Left kidney (tissue), 8 donors: ENCODE data around the gene FRG2. TPM values are rescaled to one million over a fixed set of nuclear protein-coding genes. Genes with fewer than 3 reads are reported as not detected.
"Not testable (repeated sequence)": the region's sequence is repeated elsewhere in the genome, so short reads cannot be mapped to it uniquely, and the experiment has no call there.

Source experiments
- DNase-seq: peaks from one replicate; pipeline ENCODE4 v3.0.0-alpha.2; 2013
- long read RNA-seq, 8 donors: transcript quantifications; one replicate each; lab custom pipeline, GENCODE V29; 2026
- polyA plus RNA-seq: library from polyadenylated mRNA; unstranded; fragments of 120-200 nt; gene quantifications from one replicate; pipeline ENCODE4 v1.2.1, GENCODE V29; 2013; ENCODE audit not compliant: insufficient read length

Gene FRG2
- polyA plus RNA-seq, result not detected
- long read RNA-seq, donor 1, result 0 reads
- long read RNA-seq, donor 2, result 0 reads
- long read RNA-seq, donor 3, result 0 reads
- long read RNA-seq, donor 4, result 0 reads
- long read RNA-seq, donor 5, result 0 reads
- long read RNA-seq, donor 6, result 0 reads
- long read RNA-seq, donor 7, result 0 reads
- long read RNA-seq, donor 8, result 0 reads

DNA sequence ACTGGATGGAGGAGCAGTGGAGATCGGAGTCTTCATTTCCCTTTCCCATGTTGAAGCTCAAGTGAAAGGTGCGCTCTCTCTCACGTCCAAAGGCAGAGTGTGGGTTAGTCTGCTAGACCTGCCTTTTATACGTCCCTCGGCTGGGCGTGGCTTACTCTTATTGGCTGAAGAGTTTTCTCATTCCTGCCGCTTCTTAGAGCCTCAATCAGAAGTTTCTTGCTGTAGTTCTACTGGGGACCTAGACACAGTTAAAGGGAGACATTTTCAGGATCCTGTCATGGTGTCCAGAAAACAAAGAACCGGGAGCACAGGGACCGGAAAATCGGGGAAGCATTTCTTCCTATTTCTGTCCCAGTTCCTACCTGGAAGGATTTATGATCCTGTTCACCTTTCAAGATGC lies at the start of gene FRG2:
FRG2 (minus strand) TSS at position 101 of the 400 bp plus-strand sequence; CDS start at position 49, 52 bp downstream.
- not testable (repeated sequence) for DNase-seq

DNA sequence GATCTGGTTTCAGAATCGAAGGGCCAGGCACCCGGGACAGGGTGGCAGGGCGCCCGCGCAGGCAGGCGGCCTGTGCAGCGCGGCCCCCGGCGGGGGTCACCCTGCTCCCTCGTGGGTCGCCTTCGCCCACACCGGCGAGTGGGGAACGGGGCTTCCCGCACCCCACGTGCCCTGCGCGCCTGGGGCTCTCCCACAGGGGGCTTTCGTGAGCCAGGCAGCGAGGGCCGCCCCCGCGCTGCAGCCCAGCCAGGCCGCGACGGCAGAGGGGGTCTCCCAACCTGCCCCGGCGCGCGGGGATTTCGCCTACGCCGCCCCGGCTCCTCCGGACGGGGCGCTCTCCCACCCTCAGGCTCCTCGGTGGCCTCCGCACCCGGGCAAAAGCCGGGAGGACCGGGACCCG lies 41.3 kb upstream of the FRG2 start:
- DNase-seq, result not testable (repeated sequence)

DNA sequence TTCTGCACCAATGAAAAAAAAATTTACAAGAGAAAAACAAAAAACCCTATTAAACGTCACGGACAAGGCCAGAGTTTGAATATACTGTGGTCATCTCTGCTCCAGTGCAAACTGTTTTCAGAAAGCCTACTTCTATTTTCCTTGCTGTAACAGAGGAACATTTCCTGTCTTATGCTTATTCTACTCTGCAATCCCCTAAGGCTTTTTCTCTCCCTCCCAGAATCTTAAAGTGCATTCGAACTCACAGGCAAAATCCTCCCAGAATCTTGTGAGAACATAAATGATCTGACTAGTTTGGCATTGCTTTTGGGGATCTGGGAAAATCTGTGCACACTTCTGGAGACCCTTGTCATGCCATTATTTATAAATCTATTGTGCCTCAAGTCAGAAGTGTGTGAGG lies 37.7 kb upstream of the FRG2 start:
- DNase-seq, result not testable (repeated sequence)

DNA sequence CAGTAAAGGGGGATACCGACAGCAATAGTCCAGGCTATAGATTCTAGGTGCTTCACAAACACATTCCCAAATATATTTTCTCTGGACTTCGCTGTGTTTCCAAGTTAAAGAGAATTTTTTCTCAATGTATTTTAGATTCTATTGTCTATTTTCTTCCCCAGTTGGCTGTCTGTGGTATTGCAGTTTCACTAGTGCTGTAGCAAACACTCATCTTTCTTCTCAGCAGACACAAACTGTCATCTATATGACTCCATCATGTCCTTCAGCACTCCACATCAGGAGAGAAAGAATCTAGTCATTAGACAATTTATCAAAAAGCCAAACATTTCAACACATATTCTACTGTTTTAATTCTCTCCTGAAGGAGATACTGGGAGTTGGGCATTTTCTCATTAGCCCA lies 37.3 kb upstream of the FRG2 start, which contains the start of gene DBET:
DBET (plus strand) TSS at position 161 of the 400 bp plus-strand sequence.
- DNase-seq, result not testable (repeated sequence)

DNA sequence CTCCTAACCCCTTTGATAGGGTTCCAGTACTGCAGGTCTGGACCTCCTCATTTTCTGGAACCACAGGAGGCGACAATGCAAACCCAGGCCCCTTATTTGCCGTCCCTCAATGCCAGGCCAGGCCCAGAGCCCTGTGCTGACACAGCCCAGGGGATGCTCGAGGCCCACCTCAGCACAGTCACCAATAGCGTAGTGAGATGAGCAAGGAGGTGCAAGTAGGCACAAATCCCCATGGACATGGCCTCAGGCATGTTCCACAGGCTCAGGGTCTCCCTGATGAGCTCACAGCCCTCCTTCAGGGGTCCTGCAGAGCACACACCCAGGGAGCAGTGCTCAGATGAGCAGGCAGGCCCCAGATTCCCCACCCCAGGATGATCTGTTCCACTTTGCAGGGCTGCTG lies 31.9 kb upstream of the FRG2 start:
- not testable (repeated sequence) for DNase-seq

DNA sequence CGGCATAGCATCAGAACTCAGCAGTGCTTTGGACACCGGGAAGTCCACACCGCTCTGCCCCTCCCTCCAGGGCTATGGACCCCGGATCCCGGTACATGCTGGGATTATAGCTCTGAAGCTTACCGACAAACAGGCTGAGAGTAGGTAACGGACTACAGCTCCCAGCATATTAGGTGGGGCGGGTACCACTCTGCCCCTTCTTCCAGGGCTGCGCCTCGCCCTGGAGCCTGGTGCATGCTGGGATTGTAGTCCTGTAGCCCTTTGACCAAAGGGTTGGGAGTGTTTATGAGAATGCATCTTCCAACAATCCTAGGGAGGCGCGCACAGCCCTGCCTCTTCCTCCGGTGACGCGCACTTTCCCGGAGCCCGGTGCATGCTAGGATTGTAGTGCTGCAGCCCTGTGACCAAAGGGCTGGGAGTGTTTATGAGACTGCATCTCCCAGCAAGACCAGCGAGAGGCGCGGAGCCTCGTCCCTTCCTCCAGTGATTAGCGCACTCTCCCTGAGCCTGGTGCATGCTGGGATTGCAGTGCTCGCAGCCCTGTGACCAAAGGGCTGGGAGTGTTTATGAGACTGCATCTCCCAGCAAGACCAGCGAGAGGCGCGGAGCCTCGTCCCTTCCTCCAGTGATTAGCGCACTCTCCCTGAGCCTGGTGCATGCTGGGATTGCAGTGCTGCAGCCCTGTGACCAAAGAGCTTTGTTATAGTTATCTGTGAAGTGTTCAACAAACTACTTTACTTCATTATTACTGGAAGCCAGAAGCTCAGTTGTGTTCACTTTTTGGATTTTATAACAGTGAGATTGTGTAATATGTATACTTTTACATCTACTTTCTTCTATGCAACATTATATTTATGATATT lies 22.6 kb upstream of the FRG2 start:
- not testable (repeated sequence) for DNase-seq

DNA sequence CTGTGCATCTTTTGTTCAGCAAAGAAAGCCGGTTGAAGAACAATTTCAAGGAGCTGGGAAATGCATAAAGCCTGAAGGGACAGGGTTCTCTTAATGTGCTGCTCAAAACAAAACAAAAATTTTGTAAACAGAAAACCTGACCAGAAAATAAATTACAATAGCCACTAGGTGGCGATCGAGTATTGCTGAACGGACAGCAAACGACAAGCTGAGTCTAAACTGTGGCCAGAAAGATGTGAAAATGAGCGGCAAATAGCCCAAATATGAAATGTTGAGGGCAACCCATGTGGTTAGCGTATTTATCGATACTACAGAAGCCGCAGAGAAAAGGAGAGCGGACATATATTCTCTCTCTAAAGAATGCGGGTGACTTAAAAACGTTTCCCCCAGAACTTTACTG lies 20.6 kb upstream of the FRG2 start:
- DNase-seq, result not testable (repeated sequence)

DNA sequence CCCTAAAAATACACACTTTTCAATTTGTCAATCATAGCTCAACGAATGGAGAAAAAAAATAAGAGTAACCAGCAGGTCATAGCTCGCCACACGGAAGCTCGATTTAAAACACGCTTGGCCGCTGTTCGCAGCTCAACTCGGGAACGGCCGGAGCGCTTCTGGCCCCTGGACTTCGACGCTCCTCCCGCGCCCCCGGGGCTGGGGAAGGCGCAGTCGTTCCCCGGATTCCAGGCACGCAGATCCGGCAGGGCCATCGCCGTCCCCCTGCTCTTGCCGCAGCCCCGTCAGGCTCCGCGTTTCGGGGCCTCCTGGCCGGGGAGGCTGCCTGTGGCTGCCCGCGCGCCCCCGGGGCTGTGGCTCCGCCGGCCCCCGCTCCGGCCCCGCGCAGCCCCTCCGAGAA lies 13.8 kb upstream of the FRG2 start:
- DNase-seq, result not testable (repeated sequence)

DNA sequence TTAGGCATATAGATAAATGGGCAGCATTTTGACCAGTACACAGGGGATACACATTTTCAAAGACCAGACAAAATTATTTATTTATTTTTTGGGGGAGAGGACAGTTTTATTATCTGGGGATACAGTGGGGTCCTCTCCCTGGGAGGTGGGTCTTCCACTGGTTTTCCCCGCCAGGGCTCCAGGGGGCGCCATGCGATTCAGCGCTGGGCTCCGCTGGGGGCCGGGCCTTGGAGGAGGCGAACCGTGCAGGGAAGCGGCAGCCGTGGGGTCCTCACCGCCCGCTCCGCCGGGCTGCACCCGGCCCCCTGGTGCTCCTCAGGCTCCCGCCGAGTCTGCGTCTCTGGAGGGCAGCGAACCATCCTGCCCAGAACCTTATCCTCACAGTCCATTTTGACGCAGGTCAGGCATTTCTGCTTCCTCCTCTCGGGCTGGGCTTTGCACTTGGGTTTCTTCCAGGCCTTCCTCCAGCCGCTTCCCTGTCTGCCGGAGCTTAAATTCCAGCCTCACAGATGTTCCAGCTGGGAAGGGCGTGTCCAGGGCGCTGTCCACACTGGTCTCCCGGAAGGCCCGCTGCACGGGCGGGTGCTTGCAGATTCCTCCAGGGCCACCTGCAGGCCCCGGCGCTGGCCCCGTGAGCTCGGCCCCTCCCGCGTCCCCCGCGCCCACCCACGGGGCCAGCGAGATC lies 10.8 kb upstream of the FRG2 start:
- DNase-seq, result not testable (repeated sequence)

DNA sequence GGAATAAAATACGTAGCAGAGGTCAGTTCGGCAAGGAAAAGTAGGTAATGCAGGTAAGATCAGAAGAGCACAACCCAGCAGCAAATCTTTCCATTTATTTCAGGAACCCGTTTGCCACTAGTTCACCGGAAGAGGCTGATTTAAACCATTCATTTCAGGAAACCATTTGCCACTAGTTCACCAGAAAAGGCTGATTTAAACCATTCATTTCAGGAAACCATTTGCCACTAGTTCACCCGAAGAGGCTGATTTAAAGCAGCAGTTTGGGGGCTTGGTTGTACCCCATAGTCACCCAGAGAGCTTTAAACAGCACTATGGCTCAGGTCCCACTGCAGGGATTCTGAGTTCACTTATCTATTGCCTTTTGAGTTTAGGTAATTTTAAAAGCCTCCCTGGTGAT lies 4.2 kb upstream of the FRG2 start:
- DNase-seq, result not testable (repeated sequence)

DNA sequence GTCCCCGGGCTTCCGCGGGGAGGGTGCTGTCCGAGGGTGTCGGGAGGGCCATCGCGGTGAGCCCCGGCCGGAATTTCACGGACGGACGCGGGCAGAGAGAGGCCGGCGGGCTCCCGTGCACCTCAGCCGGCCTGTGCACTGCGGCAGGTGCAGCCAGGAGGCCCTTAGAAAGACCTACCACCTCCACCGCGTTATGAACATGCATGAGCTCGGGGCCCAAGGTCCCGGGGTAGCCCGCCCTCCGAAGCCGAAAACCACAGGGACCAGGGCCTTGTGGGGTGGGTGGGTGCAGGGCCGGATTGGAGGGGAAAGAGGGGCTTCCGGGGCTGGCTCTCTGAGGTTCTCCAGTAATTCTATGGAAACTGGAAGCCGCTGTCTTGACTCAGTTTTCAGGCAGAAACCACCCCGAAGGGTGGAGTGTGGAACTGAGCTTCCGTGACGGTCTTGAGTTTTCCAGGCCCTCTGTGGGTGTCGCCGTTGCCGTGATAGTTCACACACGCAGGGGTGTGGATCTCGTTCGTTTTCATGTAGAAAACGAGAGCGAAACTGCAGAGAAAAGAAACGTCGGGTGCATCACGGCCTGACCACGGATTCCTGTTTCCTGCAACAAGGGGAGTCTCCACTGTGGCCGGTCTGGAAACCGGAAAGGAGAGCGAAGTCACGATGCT lies 4.3 kb downstream of the FRG2 start:
- not testable (repeated sequence) for DNase-seq

DNA sequence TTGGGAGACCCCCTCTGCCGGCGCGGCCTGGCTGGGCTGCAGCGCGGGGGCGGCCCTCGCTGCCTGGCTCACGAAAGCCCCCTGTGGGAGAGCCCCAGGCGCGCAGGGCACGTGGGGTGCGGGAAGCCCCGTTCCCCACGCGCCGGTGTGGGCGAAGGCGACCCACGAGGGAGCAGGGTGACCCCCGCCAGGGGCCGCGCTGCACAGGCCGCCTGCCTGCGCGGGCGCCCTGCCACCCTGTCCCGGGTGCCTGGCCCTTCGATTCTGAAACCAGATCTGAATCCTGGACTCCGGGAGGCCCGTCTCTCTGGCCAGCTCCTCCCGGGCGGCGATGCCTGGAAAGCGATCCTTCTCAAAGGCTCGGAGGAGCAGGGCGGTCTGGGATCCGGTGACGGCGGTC lies 5.1 kb downstream of the FRG2 start:
- not testable (repeated sequence) for DNase-seq

DNA sequence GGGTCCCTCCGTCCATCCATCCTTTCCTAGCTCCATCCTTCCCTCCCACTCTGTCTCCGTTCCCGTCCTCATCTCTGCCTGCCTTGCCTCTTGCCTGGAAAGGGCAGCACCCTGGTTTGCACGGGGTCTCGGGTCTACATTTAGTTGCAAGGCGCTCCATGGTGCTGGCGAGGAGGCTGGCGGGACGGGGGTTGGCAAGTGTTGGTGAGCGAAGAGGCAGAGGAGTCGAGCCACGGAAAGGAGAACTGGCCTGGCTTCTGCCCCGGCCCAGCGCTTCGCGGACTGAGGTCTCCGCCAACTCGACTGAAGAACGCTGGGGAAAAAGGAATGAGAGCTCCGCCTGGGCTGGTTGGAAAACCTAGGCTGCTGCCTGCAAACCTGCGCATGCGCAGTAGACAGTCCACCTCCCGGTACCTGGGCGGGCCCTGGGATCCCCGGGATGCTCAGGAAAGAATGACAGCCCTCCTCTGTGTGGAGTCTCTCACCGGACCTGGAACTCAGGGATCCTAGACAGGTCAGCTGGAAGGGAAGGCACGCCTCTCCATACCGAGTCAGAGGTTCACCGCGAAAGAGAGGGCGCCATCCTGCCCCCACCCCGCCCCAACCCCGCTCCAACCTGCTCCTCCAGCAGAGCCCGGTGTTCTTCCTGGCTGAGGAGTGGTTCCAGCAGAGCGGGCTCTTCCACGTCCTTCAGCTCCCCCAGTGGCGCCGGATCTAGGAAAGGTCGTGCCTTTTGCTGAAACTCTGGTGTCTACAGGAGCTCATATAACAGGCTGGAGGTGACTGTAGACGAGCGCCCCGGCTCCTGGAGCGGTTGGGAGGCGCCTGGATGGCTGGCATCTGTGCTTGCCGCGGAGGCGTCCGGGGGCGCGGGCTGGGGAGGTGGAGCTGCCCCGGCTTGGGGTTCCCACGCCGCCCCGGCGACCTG lies 6.0 kb downstream of the FRG2 start:
- DNase-seq, result no peak

DNA sequence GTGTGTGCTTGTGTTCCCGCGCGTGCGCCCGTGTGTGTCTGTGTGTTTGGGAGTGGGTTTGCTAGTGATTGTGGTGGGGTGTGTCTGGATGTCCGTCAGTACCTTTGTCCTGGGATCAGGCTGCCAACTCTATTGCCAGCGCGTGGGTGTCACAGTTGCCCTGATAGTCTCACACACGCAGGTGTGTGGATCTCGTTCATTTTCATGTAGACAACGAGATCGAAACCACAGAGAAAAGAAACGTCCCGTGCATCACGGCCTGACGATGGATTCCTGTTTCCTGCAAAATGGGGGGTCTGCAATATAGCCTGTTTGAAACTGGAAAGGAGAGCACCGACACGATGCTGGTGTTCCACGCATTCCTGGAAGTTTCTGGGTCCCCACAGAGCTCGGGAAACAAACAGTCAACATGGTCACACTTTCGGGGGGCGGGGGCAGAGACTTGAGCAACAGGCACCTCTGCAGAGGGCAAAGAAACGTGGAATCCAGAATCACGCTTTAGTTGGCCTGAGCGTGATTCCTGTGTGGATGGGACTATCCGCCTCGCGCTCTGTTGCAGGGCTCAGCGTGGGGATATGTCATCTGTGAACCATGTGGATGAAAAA lies 7.1 kb downstream of the FRG2 start:
- not testable (repeated sequence) for DNase-seq

DNA sequence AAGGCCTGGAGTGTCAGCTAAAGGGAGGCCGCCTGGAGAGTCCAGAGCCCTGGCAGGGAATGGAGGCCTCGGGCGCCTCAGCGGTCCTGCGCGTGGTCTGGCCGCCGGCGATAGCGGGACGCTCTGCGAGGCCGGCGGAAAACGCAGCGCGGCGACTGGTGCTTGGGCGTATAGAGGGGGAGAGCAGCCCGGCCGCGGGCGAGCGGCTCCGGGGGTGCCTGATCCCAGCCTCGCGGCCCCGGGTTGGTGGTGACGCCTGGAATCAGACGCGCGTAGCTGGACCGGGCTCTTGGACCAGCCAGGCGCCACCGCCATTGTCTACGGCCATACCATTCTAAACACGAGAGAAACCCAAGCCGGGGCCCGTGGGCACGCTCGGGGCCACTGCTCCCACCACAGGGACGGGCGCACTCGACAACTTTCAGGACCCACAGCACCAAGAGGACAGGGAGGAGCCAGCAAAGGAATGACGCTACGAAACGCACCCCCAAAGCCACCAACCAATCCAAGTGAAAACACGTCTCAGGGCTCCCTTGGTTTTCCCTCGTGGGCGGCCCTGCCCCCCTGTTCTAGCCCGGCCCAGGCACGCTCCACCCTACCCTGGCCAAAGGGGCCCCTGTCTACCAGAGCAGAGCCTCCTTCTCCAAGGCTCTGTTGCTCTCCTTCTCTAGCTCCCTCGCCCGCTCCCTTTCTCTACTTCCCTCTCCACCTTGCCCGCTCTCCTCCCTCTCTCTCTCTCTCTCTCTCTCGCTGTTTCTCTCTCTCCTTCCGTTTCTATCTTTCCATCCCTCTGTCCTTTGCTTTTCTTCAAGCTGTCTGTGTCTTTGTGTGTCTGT lies 7.8 kb downstream of the FRG2 start:
- DNase-seq, result no peak

DNA sequence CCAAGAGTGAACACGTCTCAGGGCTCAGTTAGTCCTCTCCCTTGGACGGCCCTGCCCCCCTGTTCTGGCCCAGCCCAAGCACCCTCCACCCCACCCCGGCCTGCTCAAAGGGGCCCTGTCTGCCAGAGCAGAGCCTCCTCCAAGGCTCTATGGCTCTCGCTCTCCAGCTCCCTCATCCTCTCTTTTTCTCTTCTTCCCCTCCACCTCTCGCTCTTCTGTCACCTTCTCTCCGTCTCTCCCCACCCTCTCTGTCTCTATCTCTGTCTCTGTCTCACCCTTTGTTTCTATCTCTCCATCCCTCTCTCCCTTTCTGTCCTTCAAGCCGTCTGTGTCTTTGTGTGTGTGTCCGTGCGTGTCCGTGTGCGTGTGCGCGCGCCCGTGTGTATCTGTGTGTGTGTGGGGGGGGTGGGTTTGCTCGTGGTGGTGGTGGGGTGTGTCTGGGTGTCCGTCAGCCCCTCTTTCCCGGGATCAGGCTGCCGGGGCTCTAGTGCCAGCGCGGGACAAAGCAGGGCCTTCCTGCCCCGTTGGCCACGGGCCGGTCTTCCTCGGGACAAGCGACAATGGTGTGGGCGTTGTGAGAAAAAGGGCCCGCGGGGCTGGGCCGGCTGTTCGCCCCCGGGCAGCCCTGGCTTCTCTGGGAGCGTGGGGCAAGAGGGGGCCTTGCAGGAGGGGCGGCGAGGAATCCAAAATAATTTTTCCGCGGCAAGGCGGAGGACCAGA lies 8.7 kb downstream of the FRG2 start:
- DNase-seq, result no peak

DNA sequence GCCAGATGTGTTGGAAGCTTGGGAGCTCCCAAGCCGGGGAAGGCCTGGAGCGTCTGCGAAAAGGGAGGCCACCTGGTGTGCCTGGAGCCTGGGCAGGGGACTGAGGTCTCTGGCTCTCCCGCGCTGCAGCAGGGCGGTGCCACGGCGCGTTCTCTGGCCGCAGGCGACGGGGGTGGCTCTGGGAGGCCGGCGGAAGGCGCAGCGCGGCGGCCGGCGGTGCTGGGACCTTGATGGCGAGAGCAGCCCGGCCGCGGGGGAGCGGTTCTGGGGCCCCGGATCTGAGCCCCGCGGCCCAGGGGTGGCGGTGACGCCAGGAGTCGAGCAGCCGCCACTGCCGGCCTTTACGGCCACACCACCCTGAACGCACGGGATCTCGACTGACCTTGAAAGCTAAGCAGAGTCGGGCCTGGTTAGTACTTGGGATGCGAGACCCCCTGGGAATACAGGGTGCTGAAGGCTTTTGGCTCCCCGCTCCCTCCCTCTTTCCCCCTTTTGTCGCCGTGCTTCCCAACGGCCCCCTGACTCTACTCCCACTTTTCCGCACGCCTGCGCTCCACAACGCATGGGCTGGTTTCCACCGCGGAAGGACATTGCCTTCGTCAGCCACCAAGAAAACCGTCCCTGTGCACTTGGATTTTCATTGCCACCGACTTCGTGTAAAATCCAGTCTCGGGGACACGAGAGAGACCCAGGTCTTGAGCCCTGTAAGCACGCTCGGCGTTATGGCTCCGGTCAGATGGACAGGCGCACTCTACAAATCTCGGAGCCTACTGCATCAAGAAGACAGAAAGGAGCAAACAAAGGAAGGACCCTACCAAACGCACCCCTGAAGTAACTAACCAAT lies 9.5 kb downstream of the FRG2 start:
- DNase-seq, result no peak
